GM19239 (cell line): ENCODE data around the gene PTPA.

Experiments used
- DNase-seq: peaks from one replicate; pipeline ENCODE4 v3.0.0; 2011; ENCODE audit warnings: low spot score; ENCODE audit not compliant: insufficient read length
- FAIRE-seq: peaks from 2 replicates; lab custom pipeline; 2011; peaks lifted over from hg19 to GRCh38; lab: Jason Lieb, UNC

PTPA gene

DNA sequence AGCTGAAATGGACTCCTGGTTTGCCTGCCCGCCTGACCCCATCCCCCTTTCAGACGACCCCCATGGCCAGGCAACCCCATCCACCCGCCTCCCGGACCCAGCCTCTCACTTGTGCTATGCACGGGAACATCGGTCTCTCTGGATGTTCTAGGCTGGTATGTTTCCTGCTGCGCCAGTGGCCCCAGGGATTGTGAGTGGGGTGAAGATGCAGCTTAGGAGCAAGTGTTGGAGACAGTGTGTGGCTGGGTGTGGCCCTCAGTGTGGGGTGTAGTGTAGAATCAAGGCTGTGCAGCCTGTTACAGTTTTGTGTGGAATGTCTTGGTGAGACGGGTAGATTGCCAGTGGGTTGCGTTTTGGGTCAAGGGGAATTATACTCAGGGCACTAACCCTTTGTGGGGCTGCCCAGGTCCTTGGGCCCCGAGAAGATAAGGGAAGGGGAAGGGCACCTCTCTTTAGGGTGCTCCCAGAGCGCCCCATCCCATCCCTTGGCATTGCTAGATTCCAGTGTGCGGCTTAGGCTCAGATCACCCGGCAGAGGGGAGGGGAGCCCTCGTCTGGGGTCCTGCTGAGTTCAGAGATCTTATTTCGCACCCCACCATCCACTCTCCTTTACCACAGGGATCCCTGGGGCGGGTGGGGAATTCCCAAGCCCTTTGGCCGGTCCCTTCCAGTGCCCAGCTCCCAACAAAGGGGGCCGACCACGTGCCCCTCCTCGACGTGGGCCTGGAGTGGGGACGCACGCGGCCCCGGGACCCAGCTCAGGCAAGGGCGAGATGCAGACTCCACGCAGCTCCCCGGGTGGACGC lies 62.3 kb downstream of the PTPA start:
- no peak for FAIRE-seq
- no peak for DNase-seq

DNA sequence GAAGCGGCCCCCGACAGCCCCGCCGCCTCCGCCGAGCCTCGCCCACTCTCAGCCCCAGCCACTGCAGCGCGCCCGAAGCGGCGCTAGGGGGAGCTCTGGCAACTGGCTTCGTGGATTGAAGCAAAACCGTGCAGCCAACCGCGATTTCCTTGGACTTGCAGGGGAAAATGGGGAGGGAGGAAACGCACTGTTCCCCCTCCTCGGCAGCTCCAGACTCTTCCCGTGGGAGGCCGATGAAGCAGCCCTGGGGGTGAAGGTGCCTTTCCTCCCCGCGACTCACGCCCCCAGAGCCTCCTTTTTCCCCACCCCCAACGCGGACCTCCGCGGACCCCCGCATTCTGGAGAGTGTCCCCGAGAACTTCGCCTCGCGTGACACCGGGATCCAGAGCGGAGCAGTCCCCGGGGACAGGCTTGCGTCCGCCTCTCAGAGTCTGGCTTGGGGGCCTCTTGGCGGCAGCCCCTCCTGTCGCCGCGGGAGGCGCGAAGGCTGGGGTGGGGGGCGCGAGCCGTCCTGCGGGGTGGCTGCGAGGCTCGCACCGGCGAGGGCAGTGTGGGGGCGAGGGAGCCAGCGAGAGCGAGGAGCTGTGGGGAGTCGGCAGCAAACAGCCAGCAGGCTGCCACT lies 63.0 kb downstream of the PTPA start:
- FAIRE-seq = peak; percentile 35
- peak; percentile 89 for DNase-seq

DNA sequence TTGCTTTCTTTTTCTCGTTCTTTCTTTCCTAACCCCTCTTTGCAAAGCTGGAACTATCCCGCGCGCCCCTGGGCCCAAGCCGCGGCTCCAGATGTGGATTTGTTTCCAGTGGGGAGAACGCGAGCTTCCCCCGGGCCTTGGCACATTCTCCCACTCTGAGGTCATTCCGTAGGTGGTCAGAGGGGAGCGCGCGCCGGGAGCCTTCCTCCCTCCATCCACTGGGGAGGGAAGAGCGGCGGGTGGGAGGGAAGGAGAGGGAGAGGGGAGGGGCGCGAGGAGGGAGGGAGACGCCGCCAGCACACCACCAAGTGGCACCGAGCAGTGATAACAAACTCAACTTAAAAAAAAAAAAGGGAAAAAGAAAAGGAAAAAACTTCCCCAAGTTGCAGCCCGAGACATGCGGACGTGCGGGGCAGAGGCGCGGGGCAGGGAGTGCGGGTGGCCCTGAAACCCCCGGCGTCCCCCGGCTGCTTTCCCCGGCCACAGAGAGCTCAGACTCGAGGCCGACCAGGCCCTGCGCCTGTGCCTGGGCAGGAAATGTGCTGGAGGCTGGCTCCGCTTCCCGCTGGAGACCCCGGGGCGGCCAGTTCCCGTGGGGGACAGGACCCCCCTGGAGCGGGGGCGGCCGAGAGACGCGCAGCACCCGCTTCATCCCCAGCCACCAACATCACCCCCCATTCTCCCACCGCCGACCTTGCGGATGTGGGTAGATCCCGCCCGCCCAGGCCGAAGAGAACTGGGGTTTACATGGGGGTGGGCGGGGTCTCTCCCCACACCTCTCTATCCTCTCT lies 63.7 kb downstream of the PTPA start:
- DNase-seq = no peak
- no peak for FAIRE-seq

DNA sequence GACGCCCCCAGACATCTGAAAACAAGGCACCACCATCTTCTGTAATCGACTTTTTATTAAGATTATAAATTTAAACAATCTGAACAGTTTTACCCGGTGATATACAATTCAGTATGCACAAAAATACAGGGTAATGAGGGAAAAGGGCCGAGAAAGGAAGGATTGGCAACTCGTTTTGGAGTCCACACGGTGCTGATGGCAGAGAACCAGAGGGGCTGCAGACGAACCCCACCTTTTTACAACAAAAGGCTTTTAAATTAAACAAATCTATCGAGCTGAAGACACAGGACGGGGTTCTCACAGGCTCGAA lies 64.3 kb downstream of the PTPA start:
- no peak for FAIRE-seq
- DNase-seq = no peak

DNA sequence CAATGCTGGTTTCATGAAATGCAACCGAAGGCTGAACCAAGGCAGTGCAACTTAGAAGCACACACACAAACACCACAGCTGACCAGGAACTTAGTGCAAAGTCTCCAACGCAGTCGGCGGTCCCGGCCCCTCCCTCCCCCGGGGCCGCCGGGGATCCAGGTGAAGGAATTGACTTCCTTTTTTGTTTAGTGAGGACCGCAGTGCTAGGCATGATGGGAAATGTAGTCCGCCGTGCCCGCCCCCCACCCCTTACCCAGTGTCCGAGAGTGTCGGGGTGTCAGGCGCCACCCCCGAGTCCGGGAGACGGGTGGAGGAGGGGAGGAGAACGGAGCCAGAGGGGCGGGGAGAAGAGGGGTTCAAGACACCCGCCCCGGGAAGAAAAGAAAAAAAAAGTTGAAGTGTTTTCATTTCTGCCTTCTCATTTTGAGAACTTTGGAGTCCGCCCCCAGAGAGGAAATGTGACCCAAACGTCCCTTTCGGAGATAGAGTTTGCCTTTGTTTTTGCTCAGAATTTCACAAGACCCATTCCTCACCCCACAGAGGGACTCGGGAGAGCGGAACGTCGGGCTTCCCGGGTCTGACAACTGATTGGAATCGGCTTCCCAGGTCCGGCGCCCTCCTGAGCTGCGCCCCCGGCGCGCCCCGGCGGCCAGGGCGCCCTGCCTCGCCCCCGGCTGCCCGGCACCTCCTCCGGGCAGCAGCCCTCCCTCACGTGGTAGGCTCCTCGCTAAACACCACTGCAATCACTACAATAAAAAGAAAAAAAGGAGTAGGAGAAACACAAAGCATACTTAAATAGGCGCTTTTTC lies 64.8 kb downstream of the PTPA start:
- FAIRE-seq (peak; percentile 94), DNase-seq (peak; percentile 77)

DNA sequence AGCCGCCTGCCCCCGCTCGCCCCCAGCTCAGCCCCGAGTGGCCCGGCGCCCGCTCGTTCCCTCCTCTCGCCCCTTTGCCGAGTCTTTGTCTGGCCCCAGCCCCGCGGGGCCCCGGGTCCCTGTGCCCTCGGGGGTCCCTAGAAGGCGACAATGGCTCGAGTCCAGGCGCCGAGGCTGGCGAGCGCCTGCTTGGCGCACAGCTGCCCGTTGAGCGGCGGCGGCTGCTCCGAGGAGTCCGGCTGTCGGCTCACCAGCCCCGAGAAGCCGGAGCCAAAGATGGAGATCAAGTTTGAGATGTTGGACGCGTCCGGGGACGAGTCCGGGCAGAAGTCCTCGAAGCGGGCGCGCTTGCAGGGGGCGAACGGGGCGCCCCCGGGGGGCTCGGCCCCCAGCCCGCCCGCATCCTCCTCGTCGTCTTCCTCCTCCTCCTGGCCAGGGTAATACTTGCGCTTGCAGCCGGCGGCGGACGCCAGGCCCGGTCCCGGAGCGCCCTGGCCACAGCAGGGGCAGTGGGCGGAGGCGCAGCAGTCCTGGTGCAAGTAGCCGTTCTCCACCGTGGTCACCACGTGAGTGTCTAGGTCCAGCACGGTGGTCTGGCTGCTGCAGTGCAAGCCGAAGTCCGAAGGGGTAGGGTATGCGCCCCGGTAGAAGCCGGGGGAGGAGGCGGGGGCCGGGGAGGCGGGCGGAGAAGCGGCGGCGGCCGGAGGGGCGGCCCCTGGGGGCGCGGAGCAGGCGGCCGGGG lies 65.7 kb downstream of the PTPA start:
- FAIRE-seq = no peak
- DNase-seq = no peak

DNA sequence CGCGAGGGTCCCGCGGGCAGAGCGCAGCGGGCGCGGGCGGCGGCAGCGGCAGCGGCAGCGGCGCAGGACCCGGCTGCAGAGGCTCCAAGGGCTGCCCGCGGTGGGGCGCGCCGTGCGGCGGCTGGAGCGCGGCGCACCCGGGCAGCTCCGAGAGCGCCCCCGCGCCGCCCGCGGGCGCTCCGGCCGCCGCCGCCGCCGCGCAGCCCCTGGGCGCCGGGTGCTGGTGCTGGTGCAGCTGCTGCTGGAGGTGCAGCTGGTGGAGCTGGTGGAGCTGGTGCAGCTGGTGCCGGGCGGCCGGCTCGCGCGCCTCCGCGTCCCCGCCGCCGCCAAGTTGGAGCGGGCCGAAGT lies 66.2 kb downstream of the PTPA start:
- DNase-seq (peak; percentile 66), FAIRE-seq (no peak)

DNA sequence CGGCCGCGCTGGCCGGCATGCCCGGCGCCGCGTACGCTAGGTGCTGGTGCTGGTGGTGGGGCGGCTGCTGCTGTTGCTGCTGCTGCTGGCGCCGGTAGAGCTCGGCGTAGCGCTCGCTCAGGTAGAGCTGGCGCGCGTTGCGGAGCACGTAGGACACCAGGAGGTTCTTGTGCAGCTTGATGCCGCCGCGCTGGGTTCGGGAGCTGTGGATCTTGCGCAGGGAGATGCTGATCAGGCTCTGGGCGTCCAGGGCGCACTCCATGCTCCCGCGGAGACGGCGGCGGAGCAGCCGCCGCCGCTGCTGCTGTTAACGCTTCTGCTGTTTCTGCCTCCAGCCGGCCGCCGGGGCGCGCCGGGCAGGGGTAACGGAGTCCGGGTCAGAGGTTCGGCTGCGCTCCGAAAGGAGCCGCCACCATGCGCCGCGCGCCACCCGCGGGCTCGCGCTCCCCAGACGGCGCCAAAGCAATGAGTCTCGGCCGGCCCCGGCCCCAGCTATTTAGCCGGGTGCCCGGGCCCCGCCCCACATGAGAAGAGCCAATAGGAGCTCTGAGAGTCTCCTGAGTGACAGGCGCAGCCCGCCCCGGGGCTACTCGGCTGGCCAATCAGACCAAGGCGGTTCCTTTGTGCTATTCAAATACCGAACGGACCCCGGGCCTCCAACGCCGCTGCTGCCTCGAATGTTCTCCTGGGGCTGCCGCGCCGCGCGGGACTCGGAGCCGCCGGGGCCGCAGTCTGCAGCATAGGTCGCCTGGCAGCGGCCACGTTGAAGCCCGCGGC lies 66.8 kb downstream of the PTPA start, which contains the start of gene IER5L:
IER5L (minus strand) TSS at position 471 of the 777 bp plus-strand sequence; CDS start at position 262, 209 bp downstream.
- DNase-seq = peak; percentile 99
- FAIRE-seq = peak; percentile 82

DNA sequence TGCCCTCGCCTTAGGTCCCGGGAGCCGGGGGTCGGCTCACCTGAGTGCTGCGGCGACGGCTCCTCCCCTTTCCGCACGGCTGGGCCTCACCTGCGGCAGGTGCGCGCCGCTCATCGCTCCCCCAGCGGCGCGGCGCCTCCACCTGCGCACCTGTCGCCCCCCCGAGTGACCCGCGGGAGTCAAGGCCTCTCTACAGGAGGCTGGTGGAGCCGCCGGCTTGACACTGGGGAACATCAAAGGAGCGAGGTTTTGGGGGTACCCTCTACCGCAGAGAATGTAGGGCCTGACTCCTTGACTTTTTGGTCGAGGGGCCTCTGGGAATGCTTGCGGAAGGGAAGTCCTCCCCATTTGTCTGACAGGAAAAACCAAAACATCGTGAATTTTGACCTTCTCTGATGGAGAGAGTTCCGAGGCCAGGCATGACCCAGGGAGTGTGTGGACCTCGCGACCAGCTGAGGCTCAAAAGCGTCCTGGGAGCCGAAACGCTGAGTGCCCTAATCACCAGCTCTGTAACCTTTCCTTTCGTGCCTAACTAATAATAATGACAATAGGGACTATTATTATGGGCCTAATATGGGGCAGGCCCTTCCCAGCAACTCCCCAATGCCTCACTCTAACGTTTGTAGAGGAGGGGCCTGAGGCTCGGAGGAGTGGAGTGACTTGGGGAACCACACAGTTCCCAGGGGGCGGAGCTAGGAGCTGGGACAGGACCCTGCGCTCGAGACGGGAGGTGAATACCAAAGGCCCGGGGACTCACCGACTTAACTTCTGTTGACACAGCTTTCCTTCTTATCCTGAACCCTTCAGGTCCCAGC lies 67.6 kb downstream of the PTPA start:
- DNase-seq = no peak
- FAIRE-seq = no peak

DNA sequence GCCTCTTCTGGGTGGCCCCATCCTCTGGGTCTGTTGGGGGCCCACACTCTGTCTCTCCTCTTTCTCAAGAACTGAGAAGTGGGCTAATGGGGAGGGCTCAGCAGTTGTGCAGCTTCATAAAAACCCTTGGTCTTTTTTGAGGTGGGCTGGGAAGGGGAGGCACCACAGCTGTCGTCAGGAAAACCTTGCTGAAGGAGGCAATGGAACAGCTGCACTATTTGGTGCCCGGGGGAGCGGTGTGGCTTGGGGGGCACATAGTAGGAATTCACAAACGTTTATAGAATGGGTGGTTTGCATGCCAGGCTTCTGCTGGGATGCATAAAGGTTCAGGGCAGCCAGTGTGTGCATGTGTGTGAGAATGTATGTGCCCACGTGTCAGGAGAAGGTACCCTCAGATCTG lies 70.0 kb downstream of the PTPA start:
- DNase-seq = no peak
- no peak for FAIRE-seq

DNA sequence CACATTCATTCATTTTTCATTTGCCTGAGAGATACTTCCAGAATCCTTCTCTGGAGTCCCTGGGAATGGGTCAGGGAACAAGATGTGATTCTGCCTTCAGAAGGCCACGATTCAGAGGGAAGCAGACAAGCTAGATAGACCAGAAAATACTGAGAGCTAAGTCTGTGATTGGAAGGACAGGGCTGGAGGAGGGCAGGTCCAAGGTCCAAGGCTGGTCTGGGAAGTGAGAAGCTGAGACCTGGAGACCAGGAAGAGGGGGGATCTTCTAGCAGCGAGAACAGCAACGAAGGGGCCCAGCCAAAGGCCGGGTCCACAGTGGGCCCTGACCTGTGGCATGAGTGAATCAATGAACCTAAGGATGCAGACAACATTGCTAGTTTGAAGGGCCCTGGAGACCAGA lies 70.9 kb downstream of the PTPA start:
- no peak for DNase-seq
- no peak for FAIRE-seq

DNA sequence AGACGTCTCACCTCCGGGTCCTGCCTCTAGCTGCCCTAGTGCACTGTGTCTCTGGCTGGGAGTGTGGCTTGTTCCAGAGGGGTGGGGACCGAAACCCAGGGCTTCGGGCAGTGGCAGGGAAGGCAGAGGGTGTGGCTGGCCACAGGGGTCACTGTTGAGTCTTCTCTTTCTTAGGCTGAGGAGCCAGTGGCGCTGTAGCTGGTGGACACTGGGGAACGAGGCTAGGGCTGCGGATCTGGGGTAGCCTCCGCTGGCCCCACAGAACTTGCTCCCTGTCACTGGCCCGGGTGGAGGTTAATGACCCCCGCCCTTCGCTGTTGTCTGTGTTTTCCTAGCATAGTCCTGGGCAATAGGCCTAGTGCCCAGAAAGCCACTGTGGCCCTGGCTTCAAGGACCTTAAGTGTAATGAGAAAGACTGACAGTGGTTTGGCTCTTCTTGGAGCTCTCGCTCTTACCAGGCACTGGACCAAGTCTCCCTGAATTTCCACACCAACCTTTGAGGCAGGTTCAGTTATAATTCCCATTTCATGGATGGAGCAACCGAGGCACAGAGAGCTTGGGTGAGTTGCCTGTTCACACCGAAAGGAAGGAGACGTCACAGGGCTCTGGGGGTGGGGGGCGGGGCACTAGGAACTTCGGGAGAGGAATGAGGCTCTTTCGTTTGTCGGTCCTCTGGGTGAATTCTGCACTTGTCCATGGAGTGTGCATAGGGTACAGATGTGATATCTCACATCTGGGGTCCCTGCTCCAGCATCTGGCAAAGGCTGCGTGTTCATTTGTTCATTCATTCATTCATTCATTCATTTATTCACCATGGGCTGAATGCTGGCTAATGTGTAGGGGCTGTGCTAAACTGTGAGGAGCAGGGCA lies 71.6 kb downstream of the PTPA start:
- FAIRE-seq (no peak), DNase-seq (no peak)

DNA sequence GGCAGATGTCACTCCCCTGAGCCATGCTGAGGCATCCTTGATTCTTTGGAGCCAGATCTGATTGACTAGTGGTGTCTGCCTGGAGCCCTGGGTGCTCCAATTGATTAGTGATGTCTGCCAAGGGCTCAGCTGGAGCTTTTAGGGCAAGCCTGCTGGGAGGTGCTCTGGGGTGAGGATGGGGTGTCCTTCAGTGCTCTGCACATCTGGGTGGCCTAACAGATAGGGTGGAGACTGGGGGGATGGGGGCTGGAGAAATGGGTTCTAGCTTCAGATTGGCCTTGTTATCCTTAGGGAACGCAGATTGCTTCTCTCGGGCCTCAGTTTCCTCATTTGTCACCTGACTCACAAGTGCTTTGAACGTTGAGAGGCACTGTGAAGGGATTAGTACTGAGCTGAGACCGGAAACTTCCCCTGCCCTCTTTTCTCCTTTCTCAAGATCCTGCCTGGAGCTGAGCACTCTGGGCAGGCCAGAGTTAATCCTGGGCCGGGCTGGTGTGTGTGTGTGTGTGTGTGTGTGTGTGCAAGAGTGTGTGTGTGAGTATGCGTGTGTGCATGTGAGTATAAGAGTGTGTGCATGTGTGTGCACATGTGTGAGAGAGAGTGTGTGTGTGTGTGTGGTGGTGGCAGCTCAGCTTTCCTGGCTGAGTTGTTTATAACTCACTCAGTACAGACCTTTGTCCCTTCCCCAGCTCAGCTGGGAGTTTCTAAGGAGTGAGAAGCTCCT lies 72.4 kb downstream of the PTPA start:
- no peak for FAIRE-seq
- DNase-seq = no peak

DNA sequence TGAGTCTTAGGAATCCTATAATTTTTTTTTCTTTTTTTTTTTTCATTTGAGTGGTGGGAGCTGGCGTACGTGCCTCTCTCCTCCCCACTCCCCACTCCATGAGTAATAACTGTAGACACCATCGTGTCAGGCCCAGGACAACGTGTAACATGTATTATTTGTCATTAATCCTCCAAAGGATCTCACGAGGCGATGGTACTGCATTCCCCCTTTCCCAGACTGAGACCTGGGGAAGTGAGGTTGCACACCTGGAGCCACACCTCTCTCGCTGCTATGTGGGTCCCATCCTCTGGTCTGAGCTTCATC lies 73.0 kb downstream of the PTPA start:
- FAIRE-seq = no peak
- DNase-seq = no peak

DNA sequence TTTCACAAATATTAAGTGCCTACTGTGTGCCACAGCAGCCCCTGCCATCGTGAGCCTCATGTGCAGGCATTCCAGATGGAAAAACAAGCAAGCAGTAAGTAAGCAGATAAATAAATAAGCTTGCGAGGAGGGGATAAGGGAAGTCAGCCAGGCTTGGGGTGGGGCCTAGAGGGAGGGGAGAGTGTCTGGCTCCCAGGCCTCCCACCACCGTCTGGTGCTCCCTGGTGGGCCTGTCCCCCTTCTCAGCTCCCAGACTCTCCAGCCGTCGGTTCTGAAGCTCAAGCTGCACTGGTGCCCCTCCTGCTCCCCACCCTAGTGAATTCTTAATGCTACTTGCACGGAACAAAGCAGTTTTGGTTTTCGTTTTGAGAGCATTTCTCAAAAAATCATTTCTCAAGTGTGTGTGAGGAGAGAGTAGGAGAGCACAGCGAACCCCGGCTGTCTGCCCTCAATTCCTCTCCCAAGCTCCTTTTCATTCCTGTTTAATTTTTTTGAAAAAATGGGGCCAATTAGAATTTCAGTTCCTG lies 73.4 kb downstream of the PTPA start:
- no peak for FAIRE-seq

DNA sequence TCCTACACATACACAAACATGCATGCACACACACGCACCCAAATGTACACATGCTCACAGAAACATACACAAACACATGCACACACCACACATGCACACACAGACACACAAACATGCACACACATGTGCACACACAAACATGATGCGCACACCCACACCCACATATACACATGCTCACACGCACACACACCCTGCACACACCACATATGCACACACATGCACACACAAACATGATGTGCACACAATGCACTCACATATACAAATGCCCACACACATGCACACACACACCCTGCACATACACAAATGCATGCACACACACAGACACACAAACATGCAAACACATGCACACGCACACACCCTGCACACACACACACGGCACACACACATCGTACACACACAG lies 74.2 kb downstream of the PTPA start:
- DNase-seq = no peak
- FAIRE-seq = no peak

More for the DNA sequence above, 73.4 kb downstream of the PTPA start:
- DNase-seq = no peak

DNA sequence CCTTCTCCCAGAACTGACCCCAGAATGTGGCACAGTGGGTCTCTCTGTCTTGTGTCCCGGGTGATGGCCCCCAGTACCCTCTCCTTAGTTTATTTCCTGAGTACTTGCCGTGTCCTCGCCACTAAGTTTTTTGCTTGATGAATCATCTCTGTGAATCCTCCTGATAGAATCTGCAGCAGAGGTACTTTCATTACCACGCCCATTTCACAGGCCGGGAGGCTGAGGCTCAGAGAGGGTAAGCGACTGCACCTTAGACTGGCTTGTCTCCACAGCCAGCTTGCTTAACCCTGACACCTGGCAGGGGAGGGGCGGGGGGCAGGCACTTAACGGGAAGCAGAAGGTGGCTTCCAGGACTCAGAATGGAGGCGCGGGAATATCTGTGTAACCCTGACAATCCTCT lies 74.8 kb downstream of the PTPA start:
- DNase-seq = no peak

More for the DNA sequence above, 74.8 kb downstream of the PTPA start:
- FAIRE-seq = no peak
